GM12878 (cell line): ENCODE data around the gene RRBP1. TPM values are rescaled to one million over a fixed set of nuclear protein-coding genes. Genes with fewer than 3 reads are reported as not detected.

Source experiments
- EP300 ChIP-seq, 2 experiments: fragments of 150-350 bp in 1 of 2; IDR thresholded peaks; 2 replicates each; pipeline ENCODE4 v1.6.1; 2011 to 2012; ENCODE audit warnings: low read depth in 2 of 2, low read length in 2 of 2, borderline replicate concordance in 1 of 2, improper control_type of control experiment in 1 of 2, inconsistent platforms in 1 of 2; ENCODE audit not compliant: control insufficient read depth in 1 of 2
- FOXM1 ChIP-seq: IDR thresholded peaks from 2 replicates; pipeline ENCODE4 v1.6.1; 2012; ENCODE audit warnings: low read depth, mild to moderate bottlenecking, inconsistent platforms, low read length, moderate library complexity
- KDM1A ChIP-seq: fragments of 200-600 bp; sonication (generic); IDR thresholded peaks from 2 replicates; pipeline ENCODE4 v1.6.1; 2016; ENCODE audit warnings: borderline replicate concordance
- RELB ChIP-seq: fragments of 450-650 bp; IDR thresholded peaks from 2 replicates; pipeline ENCODE4 v1.6.1; 2017; ENCODE audit warnings: low read depth, mild to moderate bottlenecking, moderate library complexity
- USF1 ChIP-seq: IDR thresholded peaks from 2 replicates; pipeline ENCODE4 v1.6.1; 2011; ENCODE audit warnings: borderline replicate concordance, low read depth, mild to moderate bottlenecking, moderate library complexity, mixed read lengths, low read length; ENCODE audit not compliant: insufficient read depth; ENCODE audit errors: extremely low read length
- ZBTB11 ChIP-seq: fragments of 450-650 bp; formaldehyde crosslinking; IDR thresholded peaks from 2 replicates; pipeline ENCODE4 v1.5.0; 2022; ENCODE audit warnings: mild to moderate bottlenecking, missing genetic modification characterization
- polyA plus RNA-seq, 11 experiments: library from polyadenylated mRNA; depleted of rRNA in 4 of 11; unstranded in 6 of 11; stranded (reverse) in 5 of 11; fragments of >200 nt; fragmentation: Nextera tagmentation in 4 of 11; fragmentation: Illumina TruSeq in 1 of 11; extraction: Ambion mirVana in 4 of 11; extraction: Trizol in 1 of 11; gene quantifications; 1 replicate in 1 of 11; 2 replicates in 10 of 11; pipeline versions ENCODE4 v1.2.1 to v1.2.3, GENCODE V29; 2011 to 2016; ENCODE audit warnings: inconsistent platforms in 2 of 11, missing spikeins in 2 of 11, low read depth in 1 of 11
- total RNA-seq, 4 experiments: library from RNA; depleted of rRNA in 3 of 4; stranded (reverse); fragments of >200 nt in 3 of 4; fragmentation: Illumina TruSeq in 1 of 4; extraction: Trizol in 1 of 4; gene quantifications; 2 replicates each; pipeline versions ENCODE4 v1.2.1 to v1.2.3, GENCODE V29; 2013 to 2021

RRBP1 gene
- total and polyA plus RNA-seq, 10 of the 15 experiments (the other 5 are each of a cell fraction or from before 2014, with no cell fraction given): 1.2 to 57.4 (median 24.6) TPM

- TF ChIP-seq USF1 (no peak), KDM1A (no peak), EP300 (IDR thresholded peaks at IDR 0.05; ENCODE audit: borderline replicate concordance in 1 of 2, control insufficient read depth in 1 of 2, low read depth in 2 of 2, low read length in 2 of 2) (no peak), ZBTB11 (no peak), FOXM1 (no peak), RELB (no peak)
- TF ChIP-seq, all 136 proteins: peak for 0
Measured at GRCh38 chr20:17641993-17642392, 40.0 kb downstream of the RRBP1 start (continued).
